Esophagus squamous epithelium (tissue), 5 donors: Measurements from ENCODE around the gene DIS3L2. TPM values are rescaled to one million over a fixed set of nuclear protein-coding genes. Genes with fewer than 3 reads are reported as not detected.

Source experiments
- DNase-seq: peaks from one replicate; lab custom pipeline; 2025; lab: John Stamatoyannopoulos, UW
- H3K27ac ChIP-seq, 4 donors: fragments of 200-600 bp; sonication (generic); one replicate each; pipeline ENCODE4 v1.5.1; 2016 to 2019; ENCODE audit warnings: mild to moderate bottlenecking in 1 of 4
- H3K27me3 ChIP-seq, 4 donors: fragments of 200-600 bp; sonication (generic); 1 replicate in 3 of 4; 2 replicates in 1 of 4; pipeline versions ENCODE4 v1.5.1 to v1.6.0; 2017 to 2021; ENCODE audit warnings: antibody characterized with exemption in 1 of 4
- H3K36me3 ChIP-seq, 3 donors: fragments of 200-600 bp; sonication (generic); one replicate each; pipeline ENCODE4 v1.5.1; 2016 to 2019
- H3K4me1 ChIP-seq, 3 donors: fragments of 200-600 bp; sonication (generic); one replicate each; pipeline ENCODE4 v1.5.1; 2017 to 2019
- H3K4me3 ChIP-seq, 4 donors: fragments of 200-600 bp; sonication (generic); 1 replicate in 3 of 4; 2 replicates in 1 of 4; pipeline ENCODE4 v1.5.1; 2016 to 2019; ENCODE audit warnings: mild to moderate bottlenecking in 2 of 4, moderate library complexity in 1 of 4
- H3K9me3 ChIP-seq, 3 donors: fragments of 200-600 bp; sonication (generic); one replicate each; pipeline ENCODE4 v1.5.1; 2016 to 2019
- POLR2A ChIP-seq, 4 donors: fragments of 450-650 bp; IDR thresholded peaks; one replicate each; pipeline ENCODE4 v1.6.1; 2017; ENCODE audit warnings: antibody characterized with exemption in 4 of 4, mild to moderate bottlenecking in 4 of 4, moderate library complexity in 3 of 4
- WGBS, 2 donors: methylation state at CpG; one replicate each; pipeline ENCODE4 v1.1.5; 2018; 5-methylcytosine and 5-hydroxymethylcytosine counted together
- intact Hi-C: fragments of 100-400 bp; cut with DNase I; formaldehyde crosslinking; loops from one replicate; pipeline ENCODE4 v1.15.0; 2022
- total RNA-seq, 4 donors: library from RNA; depleted of rRNA; stranded (reverse); fragments of >200 nt; gene quantifications; one replicate each; pipeline ENCODE4 v1.1.0, GENCODE V29; 2016
- TF ChIP-seq, protein P1 (sequence below), 6 experiments: fragments of 450-650 bp in 4 of 6; fragments of 200-600 bp in 2 of 6; sonication (generic) in 2 of 6; IDR thresholded peaks; one replicate each; pipeline ENCODE4 v1.5.1; 2016 to 2019; ENCODE audit warnings: antibody characterized with exemption in 6 of 6, mild to moderate bottlenecking in 4 of 6, moderate library complexity in 4 of 6
- donor health status: DM: yes; HTN: yes; CAD: no.

DIS3L2 gene
- total RNA-seq, 4 donors from 2014 or later: 14.5 to 42.8 (median 32.4) TPM

DNA sequence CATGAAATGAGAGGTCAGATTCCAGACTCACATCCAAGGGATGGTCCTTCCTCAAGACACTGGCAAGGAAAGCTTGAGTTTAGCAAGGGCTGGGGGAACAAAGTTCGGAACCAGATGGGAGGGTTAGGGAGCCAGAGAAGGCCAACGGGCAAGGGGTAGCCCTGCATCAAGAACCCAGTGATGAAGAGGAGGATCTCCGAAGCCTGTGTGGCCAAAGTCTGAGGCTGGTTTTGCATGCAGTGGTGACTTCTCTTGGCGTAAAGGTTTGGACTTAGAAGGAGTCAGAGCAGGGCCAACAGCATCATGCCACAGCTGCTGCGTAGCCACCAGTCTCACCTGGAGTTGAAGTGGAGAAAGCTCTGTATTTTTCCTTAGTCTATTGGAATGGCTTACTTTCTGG lies 293.5 kb downstream of the DIS3L2 start:
- intact Hi-C loops: no loop called here
- Histone ChIP-seq H3K36me3 (peaks cover 0 to 88% (median 0%) of the 10 kb centered on the region in 3 donors), H3K9me3 (no peaks in the 10 kb centered on the region), H3K4me1 (no peaks in the 10 kb centered on the region), H3K27ac (no peak overlapping the region), H3K4me3 (no peak overlapping the region), H3K27me3 (no peaks in the 10 kb centered on the region)
- WGBS, 2 donors: 95 to 97% methylated on average over 5 of the region's 5 CpGs
- no peak for DNase-seq
- TF ChIP-seq POLR2A (IDR thresholded peaks at IDR 0.05): no peak
- TF ChIP-seq, protein P1, sequence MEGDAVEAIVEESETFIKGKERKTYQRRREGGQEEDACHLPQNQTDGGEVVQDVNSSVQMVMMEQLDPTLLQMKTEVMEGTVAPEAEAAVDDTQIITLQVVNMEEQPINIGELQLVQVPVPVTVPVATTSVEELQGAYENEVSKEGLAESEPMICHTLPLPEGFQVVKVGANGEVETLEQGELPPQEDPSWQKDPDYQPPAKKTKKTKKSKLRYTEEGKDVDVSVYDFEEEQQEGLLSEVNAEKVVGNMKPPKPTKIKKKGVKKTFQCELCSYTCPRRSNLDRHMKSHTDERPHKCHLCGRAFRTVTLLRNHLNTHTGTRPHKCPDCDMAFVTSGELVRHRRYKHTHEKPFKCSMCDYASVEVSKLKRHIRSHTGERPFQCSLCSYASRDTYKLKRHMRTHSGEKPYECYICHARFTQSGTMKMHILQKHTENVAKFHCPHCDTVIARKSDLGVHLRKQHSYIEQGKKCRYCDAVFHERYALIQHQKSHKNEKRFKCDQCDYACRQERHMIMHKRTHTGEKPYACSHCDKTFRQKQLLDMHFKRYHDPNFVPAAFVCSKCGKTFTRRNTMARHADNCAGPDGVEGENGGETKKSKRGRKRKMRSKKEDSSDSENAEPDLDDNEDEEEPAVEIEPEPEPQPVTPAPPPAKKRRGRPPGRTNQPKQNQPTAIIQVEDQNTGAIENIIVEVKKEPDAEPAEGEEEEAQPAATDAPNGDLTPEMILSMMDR (IDR thresholded peaks at IDR 0.05): no peak

DNA sequence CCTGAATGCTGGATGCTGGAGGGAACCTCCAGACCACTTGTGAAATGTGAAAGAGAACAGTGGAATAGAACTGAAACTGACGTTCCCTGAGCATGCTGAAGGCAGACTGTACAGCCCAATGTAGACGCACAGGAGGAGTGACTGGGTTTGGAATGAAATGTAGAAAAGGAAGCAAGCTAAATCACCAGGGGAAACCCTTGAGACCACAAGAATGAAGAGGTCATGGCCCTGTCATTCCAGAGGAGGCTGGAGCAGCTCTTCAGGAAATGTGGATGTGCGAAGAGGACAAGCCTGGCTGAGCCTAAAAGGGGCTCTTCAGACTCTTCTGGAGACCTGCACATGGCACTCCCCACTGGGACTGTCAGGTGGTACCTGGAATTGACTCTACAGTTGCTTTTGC lies 298.6 kb downstream of the DIS3L2 start:
- H3K4me3 ChIP-seq: no peak overlapping the region
- no peak for DNase-seq
- no peaks in the 10 kb centered on the region for H3K4me1 ChIP-seq
- H3K36me3 ChIP-seq: peaks cover 0 to 93% (median 0%) of the 10 kb centered on the region in 3 donors
- H3K27ac ChIP-seq: no peak overlapping the region
- no peaks in the 10 kb centered on the region for H3K9me3 ChIP-seq
- no peak for TF ChIP-seq POLR2A (IDR thresholded peaks at IDR 0.05)
- TF ChIP-seq, protein P1 (IDR thresholded peaks at IDR 0.05): no peak
- WGBS, 2 donors: 62 to 70% methylated on average over 3 of the region's 3 CpGs
- H3K27me3 ChIP-seq: no peaks in the 10 kb centered on the region
- intact Hi-C loops: no loop called here

DNA sequence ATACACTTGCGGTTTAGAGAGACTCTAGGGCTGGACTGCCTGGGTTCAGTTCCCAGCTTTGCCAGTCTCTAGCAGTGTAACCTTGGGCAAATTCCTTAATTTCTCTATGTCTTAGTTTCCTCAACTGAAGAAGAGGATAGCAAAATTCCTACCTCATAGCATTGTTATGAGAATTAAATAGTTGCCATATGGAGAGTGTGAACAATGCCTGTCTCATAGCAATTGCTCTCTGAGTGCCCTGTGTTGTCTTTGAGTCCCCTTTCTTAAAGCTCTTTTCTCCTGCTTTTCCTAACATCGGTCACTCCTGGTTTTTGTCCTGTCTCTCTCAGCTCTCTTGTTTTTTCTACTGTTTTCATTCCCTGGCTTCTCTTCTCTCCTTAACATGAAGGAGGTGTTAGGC lies 300.3 kb downstream of the DIS3L2 start:
- no peaks in the 10 kb centered on the region for H3K9me3 ChIP-seq
- no peak overlapping the region for H3K4me3 ChIP-seq
- no peak overlapping the region for H3K27ac ChIP-seq
- 97 to 100% methylated on average over 1 to 2 of the region's 2 CpGs for WGBS, 2 donors
- no peaks in the 10 kb centered on the region for H3K27me3 ChIP-seq
- H3K36me3 ChIP-seq: peaks cover 0 to 91% (median 0%) of the 10 kb centered on the region in 3 donors
- TF ChIP-seq, protein P1 (IDR thresholded peaks at IDR 0.05): no peak
- no peak for TF ChIP-seq POLR2A (IDR thresholded peaks at IDR 0.05)
- intact Hi-C loops: no loop called here
- no peaks in the 10 kb centered on the region for H3K4me1 ChIP-seq
- no peak for DNase-seq

DNA sequence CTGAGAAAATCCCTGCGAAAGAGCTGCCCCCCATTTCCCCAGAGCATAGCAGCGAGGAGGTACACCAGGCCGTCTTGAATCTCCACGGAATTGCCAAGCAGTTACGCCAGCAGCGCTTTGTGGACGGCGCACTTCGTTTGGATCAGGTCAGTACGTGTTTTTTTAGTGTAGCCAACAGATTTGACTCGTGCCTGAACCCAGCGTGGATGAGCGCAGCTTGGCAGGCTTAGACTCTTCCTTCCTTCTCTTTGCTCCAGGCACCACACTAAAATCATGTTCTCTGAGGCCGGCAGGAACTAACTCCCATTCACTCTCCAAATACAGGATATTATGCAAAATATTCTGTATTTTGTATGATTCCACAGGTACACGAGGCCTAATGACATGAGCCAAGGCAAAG lies 301.8 kb downstream of the DIS3L2 start:
- Histone ChIP-seq H3K4me3 (no peak overlapping the region), H3K27ac (no peak overlapping the region), H3K27me3 (no peaks in the 10 kb centered on the region), H3K36me3 (peaks cover 0 to 93% (median 0%) of the 10 kb centered on the region in 3 donors), H3K4me1 (no peaks in the 10 kb centered on the region), H3K9me3 (no peaks in the 10 kb centered on the region)
- TF ChIP-seq POLR2A (IDR thresholded peaks at IDR 0.05): no peak
- TF ChIP-seq, protein P1 (IDR thresholded peaks at IDR 0.05): no peak
- no peak for DNase-seq
- WGBS, 2 donors: 70 to 87% methylated on average over 15 of the region's 15 CpGs
- intact Hi-C loops: no loop called here

DNA sequence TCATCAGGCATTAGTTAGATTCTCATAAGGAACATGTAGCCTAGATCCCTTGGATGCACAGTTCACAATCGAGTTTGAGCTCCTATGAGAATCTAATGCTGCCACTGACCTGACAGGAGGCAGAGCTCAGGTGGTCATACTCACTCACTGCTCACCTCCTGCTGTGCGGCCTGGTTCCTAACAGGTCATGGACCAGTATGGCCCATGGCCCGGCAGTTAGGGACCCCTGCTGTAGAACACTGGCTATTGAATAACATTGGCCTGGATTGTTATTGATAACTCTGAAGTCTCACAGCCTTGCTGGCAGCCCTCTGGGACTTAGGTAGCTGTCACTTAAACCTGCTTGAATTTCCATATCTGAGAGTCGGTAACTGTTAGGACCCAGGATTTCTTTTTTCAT lies 302.6 kb downstream of the DIS3L2 start:
- Histone ChIP-seq H3K27me3 (no peaks in the 10 kb centered on the region), H3K9me3 (no peaks in the 10 kb centered on the region), H3K4me1 (no peaks in the 10 kb centered on the region), H3K4me3 (no peak overlapping the region), H3K36me3 (peaks cover 0 to 94% (median 0%) of the 10 kb centered on the region in 3 donors), H3K27ac (no peak overlapping the region)
- TF ChIP-seq, protein P1 (IDR thresholded peaks at IDR 0.05): no peak
- TF ChIP-seq POLR2A (IDR thresholded peaks at IDR 0.05): no peak
- 93 to 98% methylated on average over 3 to 4 of the region's 4 CpGs for WGBS, 2 donors
- no peak for DNase-seq
- intact Hi-C loops: no loop called here
